NCI-H2029 (cell line): ENCODE results near the gene CATSPERD.

Source experiments
- DNase-seq: peaks from one replicate; lab custom pipeline; 2025; lab: John Stamatoyannopoulos, UW

Gene CATSPERD

DNA sequence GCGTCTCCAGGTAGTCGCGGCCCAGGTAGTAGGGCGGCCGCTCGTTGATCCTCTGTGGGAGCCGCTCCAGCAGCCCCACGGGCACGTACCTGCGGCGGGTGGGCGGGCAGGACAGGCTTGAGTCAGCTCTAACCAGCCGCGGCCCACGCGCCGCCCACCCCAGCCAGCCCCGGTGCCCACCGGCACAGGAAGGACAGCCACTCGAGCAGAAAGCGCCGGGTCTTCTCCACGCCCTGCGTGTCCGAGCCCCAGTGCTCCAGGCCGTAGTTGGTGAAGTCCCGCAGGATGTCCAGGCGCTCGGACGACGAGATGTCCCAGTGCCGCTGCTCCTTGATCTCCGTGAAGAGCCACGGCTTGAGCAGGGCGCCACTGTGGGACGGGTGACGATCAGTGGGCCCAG, 65.0 kb downstream of the CATSPERD start:
- DNase-seq, result no peak

DNA sequence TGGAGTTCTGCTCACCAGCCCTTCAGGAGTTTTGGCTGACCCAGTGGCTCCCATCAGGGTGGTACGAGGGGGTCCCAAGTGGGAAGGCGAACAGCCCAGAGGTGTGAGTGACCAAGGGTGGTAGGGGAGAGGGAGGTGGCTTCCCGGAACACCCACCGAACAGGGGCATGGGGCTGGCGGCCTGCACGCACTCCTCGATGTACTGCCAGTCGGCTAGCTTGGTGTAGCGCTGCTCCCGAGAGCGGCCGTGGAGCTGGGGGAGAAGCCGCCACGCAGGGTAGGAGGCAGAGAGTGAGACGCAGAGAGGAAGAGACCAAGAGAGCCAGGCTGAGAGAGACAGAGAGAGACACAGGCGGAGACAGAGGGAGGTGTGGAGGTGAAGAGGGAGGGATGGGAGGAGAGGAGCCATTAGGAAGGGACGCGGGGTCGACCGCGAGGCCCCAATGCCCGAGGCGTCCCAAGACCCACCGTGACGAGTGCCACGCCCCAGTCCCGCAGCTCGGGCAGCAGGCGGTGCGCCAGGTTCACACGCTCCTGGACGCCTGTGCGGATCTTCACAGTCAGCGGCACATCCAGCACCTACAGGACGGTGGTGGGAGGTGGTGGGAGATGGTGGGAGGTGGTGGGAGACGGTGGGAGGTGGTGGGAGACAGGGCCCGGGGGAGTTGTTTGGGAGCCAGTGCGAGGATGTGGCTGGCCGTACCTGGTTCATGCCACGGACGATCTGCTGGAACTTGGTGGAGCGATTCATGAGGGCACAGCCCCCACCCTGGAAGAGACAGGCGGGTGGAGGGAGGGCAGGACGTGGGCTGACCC, 66.4 kb downstream of the CATSPERD start:
- DNase-seq, result no peak

- DNase-seq, result no peak
These were observed 67.2 kb downstream of the CATSPERD start for GRCh38 chr19:5787409-5788182.

DNA sequence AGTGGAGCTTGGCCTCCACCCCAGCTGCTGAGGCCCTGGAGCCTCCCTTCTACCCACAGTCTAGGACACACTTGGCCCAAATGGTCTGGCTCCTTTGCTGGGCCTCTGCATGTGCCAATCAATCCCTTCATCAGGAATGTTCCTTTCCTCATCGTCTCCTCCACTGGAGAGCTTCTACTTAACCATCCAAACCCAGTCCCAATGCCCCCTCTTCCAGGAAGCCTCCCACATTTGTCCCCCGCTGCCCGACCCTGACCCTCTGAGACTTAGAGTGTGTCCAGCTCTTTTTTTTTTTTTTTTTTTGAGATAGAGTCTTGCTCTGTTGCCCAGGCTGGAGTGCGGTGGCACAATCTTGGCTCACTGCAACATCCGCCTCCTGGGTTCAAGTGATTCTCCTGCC, 68.0 kb downstream of the CATSPERD start:
- DNase-seq, result no peak

DNA sequence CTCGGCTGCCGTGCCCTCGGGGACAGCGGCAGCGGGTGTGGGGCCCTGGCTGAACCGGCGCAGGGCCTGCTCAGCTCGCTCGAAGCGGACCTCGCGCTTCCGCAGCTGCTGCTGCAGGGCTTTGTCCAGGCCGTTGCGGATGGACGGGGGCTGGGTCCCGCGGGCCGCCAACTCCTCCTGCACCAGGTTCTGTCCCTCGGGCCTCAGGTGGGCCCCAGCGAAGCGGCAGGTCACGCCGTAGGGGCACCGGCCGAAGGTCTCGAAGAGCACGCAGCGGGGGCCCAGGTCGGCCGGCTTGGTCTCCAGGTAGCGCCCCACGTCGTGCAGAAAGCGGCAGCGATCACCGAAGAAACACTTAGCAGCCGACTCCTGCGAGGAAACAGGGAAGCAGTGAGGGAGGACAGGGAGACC, 68.9 kb downstream of the CATSPERD start:
- no peak for DNase-seq

GRCh38 chr19:5789886-5790558, 69.6 kb downstream of the CATSPERD start:
- no peak for DNase-seq

- DNase-seq, result peak; percentile 99
These were observed 70.4 kb downstream of the CATSPERD start, which contains the start of gene DUS3L for GRCh38 chr19:5790559-5791520. Gene DUS3L (minus strand): TSS chr19:5791163. CDS start chr19:5791141, 22 bp downstream.

DNA sequence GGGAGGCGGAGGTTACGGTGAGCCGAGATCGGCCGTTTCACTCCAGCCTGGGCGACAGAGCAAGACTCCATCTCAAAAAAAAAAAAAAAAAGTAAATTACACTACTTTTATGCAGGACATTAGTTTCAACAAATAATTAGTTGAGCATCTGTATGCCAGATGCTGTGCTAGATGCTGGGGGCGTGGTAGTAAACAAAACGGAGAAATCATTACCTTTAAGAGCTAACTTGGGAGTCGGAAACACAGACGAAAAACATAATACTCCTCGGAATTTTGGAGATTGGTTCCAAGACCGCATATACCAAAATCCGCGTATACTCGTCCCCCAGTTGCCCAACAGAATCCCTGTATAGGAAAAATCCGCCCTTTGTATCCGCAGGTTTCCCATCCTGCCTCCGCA, 71.8 kb downstream of the CATSPERD start:
- DNase-seq, result no peak

DNA sequence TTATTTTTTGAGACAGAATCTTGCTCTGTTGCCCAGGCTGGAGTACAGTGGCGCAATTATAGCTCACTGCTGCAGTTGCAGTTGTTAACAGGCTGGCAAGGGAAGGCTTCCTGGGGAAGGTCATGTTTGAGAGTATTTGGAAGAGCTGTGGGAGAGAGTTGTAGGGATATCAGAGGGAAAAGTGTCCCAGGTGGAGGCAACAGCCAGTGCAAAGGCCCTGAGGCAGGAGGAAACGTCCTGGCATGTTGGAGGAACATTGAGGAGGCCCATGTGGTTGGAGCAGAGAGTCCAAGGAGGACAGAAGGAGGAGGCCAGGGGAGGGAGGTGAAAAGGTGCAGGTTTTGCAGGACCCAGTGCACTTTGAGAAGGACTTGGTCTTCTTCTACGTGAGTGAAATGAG, 72.8 kb downstream of the CATSPERD start:
- DNase-seq, result no peak

DNA sequence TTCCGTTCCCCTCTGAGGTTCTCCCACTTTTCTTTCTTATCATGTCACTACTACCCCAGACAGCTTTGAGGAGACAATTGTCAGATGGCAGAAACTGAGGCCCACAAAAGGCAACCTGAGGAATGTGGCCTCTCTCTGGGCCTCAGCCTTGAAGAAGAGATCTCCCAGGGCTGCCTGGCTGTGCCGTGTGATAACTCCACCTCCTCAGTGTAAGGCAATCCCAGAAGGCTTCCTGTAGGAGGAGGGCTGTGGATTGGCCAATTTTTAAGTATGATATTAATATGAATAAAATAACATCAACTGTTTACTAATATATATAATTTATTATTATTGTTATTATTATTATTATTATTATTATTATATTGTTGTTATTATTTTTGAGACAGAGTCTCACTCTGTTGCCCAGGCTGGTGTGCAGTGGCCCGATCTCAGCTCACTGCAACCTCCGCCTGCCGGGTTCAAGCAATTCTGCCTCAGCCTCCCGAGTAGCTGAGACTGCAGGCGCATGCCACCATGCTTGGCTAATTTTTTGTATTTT, 75.0 kb downstream of the CATSPERD start:
- no peak for DNase-seq

- no peak for DNase-seq
These were observed 77.8 kb downstream of the CATSPERD start for GRCh38 chr19:5798244-5798643.

GRCh38 chr19:5799247-5800241, 79.1 kb downstream of the CATSPERD start:
- DNase-seq, result peak; percentile 80

DNA sequence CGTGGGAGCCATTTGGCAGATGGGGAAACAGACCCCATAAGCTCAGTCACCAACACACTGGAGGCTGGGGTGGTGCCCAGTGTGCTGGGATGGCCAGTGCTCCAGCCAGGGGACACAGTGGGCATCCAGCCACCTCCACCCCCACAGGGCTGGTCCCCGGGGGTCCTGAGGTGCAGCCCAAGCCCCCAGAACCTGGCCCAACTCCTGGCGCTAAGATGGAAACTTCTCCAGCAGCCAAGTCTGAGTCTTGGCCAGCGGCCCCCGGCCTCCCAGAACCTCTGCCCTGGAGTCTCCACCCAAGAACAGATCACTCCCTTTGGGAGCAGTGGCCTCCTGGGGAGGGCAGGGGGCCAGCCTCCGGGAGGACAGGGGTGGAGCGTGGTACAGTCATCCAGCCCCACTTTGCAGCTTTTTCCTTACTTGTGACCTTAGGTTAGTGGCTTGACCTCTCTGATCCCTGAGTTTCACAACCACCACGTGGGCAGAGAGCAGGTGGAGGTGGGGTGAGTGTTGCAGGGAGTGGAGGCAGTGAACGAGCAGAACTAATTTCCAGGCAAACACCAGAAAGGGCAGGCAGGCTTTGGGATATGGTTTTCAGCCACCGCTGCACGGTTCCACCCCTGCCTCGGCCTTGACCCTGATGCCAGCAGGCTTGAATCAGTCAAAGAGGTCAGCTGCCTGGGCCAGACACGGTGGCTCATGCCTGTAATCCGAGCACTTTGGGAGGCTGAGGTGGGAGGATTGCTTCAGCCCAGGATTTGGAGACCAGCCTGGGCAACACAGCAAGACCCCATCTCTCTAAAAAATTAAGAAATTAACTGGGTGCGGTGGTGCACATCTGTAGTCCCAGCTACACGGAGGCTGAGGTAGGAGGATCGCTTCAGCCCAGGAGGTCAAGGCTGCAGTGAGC, 80.2 kb downstream of the CATSPERD start:
- no peak for DNase-seq

DNA sequence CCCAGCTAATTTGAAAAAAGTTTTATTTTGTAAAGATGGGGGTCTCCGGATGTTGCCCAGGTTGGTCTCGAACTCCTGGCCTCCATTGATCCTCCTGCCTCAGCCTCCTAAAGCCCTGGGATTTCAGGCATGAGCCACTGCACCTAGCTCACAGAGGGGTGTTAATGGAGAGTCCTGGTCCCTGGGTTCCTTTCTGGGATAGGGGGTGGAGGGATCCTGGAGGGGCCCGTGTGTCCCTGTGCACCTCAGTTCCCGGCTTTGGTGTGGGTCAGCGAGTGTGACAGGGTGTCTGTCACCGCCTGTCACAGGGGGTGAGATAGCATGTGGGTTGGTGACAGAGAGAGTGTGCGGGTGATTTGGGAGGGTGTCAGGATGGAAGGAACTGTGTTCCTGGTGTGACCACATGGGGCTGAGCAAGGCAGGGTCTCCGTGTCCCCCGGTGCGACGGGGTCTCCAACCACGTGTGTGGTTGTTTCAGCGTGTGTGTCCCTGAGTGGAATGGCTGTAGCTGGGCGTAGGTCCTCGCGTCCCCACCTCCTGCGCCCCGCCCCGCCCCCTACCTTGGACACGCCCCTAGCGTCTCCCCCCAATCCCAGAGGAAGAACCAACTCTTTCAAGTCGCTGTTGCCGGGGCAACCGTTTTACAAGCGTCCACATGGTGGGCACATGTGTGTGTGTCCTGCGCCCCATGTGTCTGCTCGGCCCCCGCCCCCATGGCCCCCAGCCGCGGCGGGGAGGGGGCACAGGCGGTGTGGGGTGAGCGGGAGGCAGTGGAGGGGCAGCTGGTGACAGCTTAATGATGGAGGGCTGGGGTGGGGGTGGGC, 81.6 kb downstream of the CATSPERD start:
- no peak for DNase-seq

DNA sequence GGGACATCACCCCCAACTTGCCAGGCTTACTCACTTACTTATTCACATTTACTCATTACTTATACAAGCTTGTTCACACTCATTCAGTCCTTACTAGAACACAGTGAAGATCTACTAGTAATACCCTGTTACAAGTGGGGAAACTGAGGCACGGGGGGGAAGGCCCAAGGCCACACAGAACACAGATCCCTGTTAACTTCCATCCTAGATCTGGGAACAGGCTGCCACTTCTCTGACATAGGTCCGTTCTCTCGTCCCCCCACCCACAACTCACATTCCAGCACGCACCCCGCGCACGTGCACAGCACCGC, 83.0 kb downstream of the CATSPERD start:
- no peak for DNase-seq

DNA sequence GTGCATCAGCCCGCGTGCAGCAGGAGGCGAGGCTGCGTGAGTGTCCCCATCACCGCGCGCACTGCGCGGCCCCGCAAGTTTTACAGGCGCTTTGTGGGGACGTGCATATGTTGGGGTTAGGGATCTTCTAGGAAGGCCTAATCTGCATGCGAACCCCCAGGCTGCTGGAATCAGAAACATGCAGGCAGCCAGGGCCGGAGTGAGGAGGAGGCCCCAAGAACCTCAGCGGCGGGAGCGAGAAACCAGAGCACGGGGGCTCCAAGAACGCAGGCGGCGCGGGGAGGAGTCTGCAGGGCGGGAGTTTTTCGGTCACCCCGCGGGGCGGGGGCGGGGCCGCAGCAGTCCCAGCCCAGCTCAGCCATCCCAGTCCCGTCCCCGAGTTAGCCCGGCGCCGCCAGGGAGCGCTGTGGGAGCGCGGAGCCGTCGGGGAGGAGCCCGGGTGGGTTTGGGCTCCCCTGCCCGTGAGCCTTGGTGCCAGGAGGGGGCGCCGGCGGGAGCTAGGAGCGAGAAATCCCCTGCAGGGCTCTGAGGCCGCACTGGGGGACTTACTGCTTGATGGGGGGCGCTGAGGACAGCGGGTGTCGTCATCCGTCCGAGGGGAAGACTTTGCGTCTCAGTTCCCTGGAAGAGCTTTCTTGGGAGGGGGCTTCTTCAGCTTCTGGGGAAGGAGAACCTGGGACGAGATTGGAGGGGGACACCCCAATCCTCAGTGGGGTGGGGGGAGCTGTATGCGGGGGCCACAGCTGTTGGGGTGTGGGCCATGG, 83.5 kb downstream of the CATSPERD start:
- DNase-seq, result peak; percentile 86
